HEK293 (cell line): ENCODE measurements around the gene HOXC10.

Source experiments
- BCL11B ChIP-seq: fragments of 450-650 bp; formaldehyde crosslinking; IDR thresholded peaks from 2 replicates; pipeline ENCODE4 v1.5.1; 2016; ENCODE audit warnings: low read depth, missing biosample characterization, missing genetic modification characterization
- REPIN1 ChIP-seq: fragments of 450-650 bp; formaldehyde crosslinking; IDR thresholded peaks from 2 replicates; pipeline ENCODE4 v1.5.1; 2017; ENCODE audit warnings: missing biosample characterization, missing genetic modification characterization, low read depth
- ZBTB20 ChIP-seq: fragments of 450-650 bp; formaldehyde crosslinking; IDR thresholded peaks from 2 replicates; pipeline ENCODE4 v1.5.1; 2016; ENCODE audit warnings: missing biosample characterization, missing genetic modification characterization
- ZBTB48 ChIP-seq: fragments of 450-650 bp; formaldehyde crosslinking; IDR thresholded peaks from 2 replicates; pipeline ENCODE4 v1.5.1; 2016; ENCODE audit warnings: missing biosample characterization, missing genetic modification characterization
- ZEB2 ChIP-seq: fragments of 450-650 bp; formaldehyde crosslinking; IDR thresholded peaks from 2 replicates; pipeline ENCODE4 v1.5.1; 2016; ENCODE audit warnings: missing biosample characterization, missing genetic modification characterization
- ZFP41 ChIP-seq: fragments of 450-650 bp; formaldehyde crosslinking; IDR thresholded peaks from 2 replicates; pipeline ENCODE4 v1.5.1; 2016; ENCODE audit warnings: missing biosample characterization, missing genetic modification characterization, borderline replicate concordance
- ZFP69B ChIP-seq: fragments of 450-650 bp; formaldehyde crosslinking; IDR thresholded peaks from 2 replicates; pipeline ENCODE4 v1.5.1; 2016; ENCODE audit warnings: missing biosample characterization, missing genetic modification characterization
- ZNF146 ChIP-seq: fragments of 450-650 bp; formaldehyde crosslinking; IDR thresholded peaks from 2 replicates; pipeline ENCODE4 v1.5.1; 2016; ENCODE audit warnings: missing biosample characterization, missing genetic modification characterization
- ZNF157 ChIP-seq: fragments of 450-650 bp; formaldehyde crosslinking; IDR thresholded peaks from 2 replicates; pipeline ENCODE4 v1.5.1; 2016; ENCODE audit warnings: missing biosample characterization, missing genetic modification characterization
- ZNF169 ChIP-seq: fragments of 450-650 bp; formaldehyde crosslinking; IDR thresholded peaks from 2 replicates; pipeline ENCODE4 v1.5.1; 2016; ENCODE audit warnings: missing biosample characterization, missing genetic modification characterization
- ZNF202 ChIP-seq: fragments of 450-650 bp; formaldehyde crosslinking; IDR thresholded peaks from 2 replicates; pipeline ENCODE4 v1.5.1; 2016; ENCODE audit warnings: missing biosample characterization, missing genetic modification characterization, borderline replicate concordance
- ZNF221 ChIP-seq: fragments of 450-650 bp; formaldehyde crosslinking; IDR thresholded peaks from 2 replicates; pipeline ENCODE4 v1.5.1; 2017; ENCODE audit warnings: missing biosample characterization, missing genetic modification characterization, borderline replicate concordance
- ZNF239 ChIP-seq: fragments of 450-650 bp; formaldehyde crosslinking; IDR thresholded peaks from 2 replicates; pipeline ENCODE4 v1.5.1; 2016; ENCODE audit warnings: missing biosample characterization, missing genetic modification characterization
- ZNF426 ChIP-seq: fragments of 450-650 bp; formaldehyde crosslinking; IDR thresholded peaks from 2 replicates; pipeline ENCODE4 v1.5.1; 2017; ENCODE audit warnings: missing biosample characterization, missing genetic modification characterization, mild to moderate bottlenecking, inconsistent platforms, moderate library complexity
- ZNF529 ChIP-seq: fragments of 450-650 bp; formaldehyde crosslinking; IDR thresholded peaks from 2 replicates; pipeline ENCODE4 v1.5.1; 2017; ENCODE audit warnings: missing genetic modification characterization, missing biosample characterization; ENCODE audit not compliant: insufficient replicate concordance
- ZNF555 ChIP-seq: fragments of 450-650 bp; formaldehyde crosslinking; conservative IDR thresholded peaks from 2 replicates; pipeline ENCODE4 v1.5.1; 2017; ENCODE audit warnings: missing biosample characterization, mild to moderate bottlenecking, missing genetic modification characterization, inconsistent platforms
- ZNF558 ChIP-seq: fragments of 450-650 bp; formaldehyde crosslinking; IDR thresholded peaks from 2 replicates; pipeline ENCODE4 v1.5.1; 2016; ENCODE audit warnings: missing biosample characterization, missing genetic modification characterization
- ZNF785 ChIP-seq: fragments of 450-650 bp; formaldehyde crosslinking; IDR thresholded peaks from 2 replicates; pipeline ENCODE4 v1.5.1; 2016; ENCODE audit warnings: missing biosample characterization, missing genetic modification characterization
- ZNF843 ChIP-seq: fragments of 450-650 bp; formaldehyde crosslinking; IDR thresholded peaks from 2 replicates; pipeline ENCODE4 v1.5.1; 2016; ENCODE audit warnings: missing biosample characterization, missing genetic modification characterization
- ZSCAN16 ChIP-seq: fragments of 450-650 bp; formaldehyde crosslinking; IDR thresholded peaks from 2 replicates; pipeline ENCODE4 v1.5.1; 2016; ENCODE audit warnings: missing biosample characterization, missing genetic modification characterization
- TF ChIP-seq, protein P1 (sequence below): fragments of 450-650 bp; formaldehyde crosslinking; IDR thresholded peaks from 2 replicates; pipeline ENCODE4 v1.5.1; 2016; ENCODE audit warnings: missing biosample characterization, missing genetic modification characterization, low read depth
- TF ChIP-seq, protein P2 (sequence below): fragments of 450-650 bp; formaldehyde crosslinking; IDR thresholded peaks from 2 replicates; pipeline ENCODE4 v1.5.1; 2016; ENCODE audit warnings: missing biosample characterization, missing genetic modification characterization
- TF ChIP-seq, protein P3 (sequence below): fragments of 450-650 bp; IDR thresholded peaks from 2 replicates; pipeline ENCODE4 v1.5.1; 2018; ENCODE audit warnings: missing biosample characterization, missing genetic modification characterization
- TF ChIP-seq, protein P4 (sequence below): fragments of 450-650 bp; formaldehyde crosslinking; IDR thresholded peaks from 2 replicates; pipeline ENCODE4 v1.5.1; 2016; ENCODE audit warnings: missing biosample characterization, missing genetic modification characterization, borderline replicate concordance
- TF ChIP-seq, protein P5 (sequence below): fragments of 450-650 bp; formaldehyde crosslinking; IDR thresholded peaks from 2 replicates; pipeline ENCODE4 v1.5.1; 2016; ENCODE audit warnings: missing biosample characterization, missing genetic modification characterization, low read depth
- TF ChIP-seq, protein P6 (sequence below): fragments of 450-650 bp; formaldehyde crosslinking; IDR thresholded peaks from 2 replicates; pipeline ENCODE4; 2016; ENCODE audit warnings: missing biosample characterization, missing genetic modification characterization
- TF ChIP-seq, protein P7 (sequence below): fragments of 450-650 bp; formaldehyde crosslinking; IDR thresholded peaks from 2 replicates; pipeline ENCODE4 v1.5.1; 2016; ENCODE audit warnings: missing biosample characterization, missing genetic modification characterization

The HOXC10 gene

DNA sequence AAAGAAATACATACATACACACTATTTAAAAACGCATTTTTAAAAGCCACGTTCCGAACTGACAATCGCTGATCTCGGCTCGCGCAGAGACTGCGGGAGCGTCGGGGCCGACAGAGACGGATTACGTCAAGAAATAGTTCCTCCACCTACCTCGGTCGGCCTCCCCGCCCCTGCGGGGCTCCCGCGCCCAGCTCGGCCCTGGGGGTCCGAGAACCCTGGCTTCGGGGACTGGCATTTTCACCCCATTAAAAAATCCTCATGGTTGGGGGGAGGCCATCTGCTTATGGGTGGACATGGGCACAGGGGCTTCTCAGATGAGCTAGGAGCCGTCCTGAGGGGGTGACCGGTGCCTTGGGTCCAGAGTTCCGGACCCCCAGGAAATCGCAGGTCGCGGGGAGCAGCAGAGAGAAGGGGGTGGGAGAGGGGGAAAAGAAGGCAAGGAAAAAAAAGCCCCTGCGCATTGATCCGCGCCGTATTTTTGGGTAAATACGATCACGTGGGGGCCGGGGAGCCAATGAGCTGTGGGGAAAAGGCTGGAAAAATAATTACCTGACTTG, 14.7 kb downstream of the HOXC10 start (continued):
- TF ChIP-seq, protein P1, sequence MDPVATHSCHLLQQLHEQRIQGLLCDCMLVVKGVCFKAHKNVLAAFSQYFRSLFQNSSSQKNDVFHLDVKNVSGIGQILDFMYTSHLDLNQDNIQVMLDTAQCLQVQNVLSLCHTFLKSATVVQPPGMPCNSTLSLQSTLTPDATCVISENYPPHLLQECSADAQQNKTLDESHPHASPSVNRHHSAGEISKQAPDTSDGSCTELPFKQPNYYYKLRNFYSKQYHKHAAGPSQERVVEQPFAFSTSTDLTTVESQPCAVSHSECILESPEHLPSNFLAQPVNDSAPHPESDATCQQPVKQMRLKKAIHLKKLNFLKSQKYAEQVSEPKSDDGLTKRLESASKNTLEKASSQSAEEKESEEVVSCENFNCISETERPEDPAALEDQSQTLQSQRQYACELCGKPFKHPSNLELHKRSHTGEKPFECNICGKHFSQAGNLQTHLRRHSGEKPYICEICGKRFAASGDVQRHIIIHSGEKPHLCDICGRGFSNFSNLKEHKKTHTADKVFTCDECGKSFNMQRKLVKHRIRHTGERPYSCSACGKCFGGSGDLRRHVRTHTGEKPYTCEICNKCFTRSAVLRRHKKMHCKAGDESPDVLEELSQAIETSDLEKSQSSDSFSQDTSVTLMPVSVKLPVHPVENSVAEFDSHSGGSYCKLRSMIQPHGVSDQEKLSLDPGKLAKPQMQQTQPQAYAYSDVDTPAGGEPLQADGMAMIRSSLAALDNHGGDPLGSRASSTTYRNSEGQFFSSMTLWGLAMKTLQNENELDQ, result no peak
- no peak for TF ChIP-seq ZNF555 (tag by site-specific recombination)
- TF ChIP-seq ZNF146 (tag by site-specific recombination), result peak; percentile 41
- no peak for TF ChIP-seq ZNF169
- TF ChIP-seq ZNF843 (tag by site-specific recombination), result no peak
- no peak for TF ChIP-seq ZNF529
- TF ChIP-seq, protein P2, sequence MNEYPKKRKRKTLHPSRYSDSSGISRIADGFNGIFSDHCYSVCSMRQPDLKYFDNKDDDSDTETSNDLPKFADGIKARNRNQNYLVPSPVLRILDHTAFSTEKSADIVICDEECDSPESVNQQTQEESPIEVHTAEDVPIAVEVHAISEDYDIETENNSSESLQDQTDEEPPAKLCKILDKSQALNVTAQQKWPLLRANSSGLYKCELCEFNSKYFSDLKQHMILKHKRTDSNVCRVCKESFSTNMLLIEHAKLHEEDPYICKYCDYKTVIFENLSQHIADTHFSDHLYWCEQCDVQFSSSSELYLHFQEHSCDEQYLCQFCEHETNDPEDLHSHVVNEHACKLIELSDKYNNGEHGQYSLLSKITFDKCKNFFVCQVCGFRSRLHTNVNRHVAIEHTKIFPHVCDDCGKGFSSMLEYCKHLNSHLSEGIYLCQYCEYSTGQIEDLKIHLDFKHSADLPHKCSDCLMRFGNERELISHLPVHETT, result peak; percentile 62; the same call in 1 of the 2 replicates
- TF ChIP-seq ZBTB20 (tag by site-specific recombination), result peak; percentile 85
- TF ChIP-seq ZNF157 (tag by site-specific recombination), result no peak
- TF ChIP-seq ZNF221 (tag by site-specific recombination), result no peak
- TF ChIP-seq ZFP69B (tag by site-specific recombination), result 0 out of 2 replicates have a peak, but pooled peaks have one; percentile 14
- TF ChIP-seq, protein P3, sequence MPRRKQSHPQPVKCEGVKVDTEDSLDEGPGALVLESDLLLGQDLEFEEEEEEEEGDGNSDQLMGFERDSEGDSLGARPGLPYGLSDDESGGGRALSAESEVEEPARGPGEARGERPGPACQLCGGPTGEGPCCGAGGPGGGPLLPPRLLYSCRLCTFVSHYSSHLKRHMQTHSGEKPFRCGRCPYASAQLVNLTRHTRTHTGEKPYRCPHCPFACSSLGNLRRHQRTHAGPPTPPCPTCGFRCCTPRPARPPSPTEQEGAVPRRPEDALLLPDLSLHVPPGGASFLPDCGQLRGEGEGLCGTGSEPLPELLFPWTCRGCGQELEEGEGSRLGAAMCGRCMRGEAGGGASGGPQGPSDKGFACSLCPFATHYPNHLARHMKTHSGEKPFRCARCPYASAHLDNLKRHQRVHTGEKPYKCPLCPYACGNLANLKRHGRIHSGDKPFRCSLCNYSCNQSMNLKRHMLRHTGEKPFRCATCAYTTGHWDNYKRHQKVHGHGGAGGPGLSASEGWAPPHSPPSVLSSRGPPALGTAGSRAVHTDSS (tag by site-specific recombination), result 0 out of 2 replicates have a peak, but pooled peaks have one; percentile 22
- TF ChIP-seq ZSCAN16 (tag by site-specific recombination), result no peak
- TF ChIP-seq ZNF785 (tag by site-specific recombination), result no peak
- peak; percentile 97 for TF ChIP-seq BCL11B (tag by site-specific recombination)
- no peak for TF ChIP-seq ZNF558
- TF ChIP-seq, protein P4, sequence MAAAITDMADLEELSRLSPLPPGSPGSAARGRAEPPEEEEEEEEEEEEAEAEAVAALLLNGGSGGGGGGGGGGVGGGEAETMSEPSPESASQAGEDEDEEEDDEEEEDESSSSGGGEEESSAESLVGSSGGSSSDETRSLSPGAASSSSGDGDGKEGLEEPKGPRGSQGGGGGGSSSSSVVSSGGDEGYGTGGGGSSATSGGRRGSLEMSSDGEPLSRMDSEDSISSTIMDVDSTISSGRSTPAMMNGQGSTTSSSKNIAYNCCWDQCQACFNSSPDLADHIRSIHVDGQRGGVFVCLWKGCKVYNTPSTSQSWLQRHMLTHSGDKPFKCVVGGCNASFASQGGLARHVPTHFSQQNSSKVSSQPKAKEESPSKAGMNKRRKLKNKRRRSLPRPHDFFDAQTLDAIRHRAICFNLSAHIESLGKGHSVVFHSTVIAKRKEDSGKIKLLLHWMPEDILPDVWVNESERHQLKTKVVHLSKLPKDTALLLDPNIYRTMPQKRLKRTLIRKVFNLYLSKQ (tag by site-specific recombination), result no peak
- TF ChIP-seq, protein P5, sequence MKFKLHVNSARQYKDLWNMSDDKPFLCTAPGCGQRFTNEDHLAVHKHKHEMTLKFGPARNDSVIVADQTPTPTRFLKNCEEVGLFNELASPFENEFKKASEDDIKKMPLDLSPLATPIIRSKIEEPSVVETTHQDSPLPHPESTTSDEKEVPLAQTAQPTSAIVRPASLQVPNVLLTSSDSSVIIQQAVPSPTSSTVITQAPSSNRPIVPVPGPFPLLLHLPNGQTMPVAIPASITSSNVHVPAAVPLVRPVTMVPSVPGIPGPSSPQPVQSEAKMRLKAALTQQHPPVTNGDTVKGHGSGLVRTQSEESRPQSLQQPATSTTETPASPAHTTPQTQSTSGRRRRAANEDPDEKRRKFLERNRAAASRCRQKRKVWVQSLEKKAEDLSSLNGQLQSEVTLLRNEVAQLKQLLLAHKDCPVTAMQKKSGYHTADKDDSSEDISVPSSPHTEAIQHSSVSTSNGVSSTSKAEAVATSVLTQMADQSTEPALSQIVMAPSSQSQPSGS (tag by site-specific recombination), result peak; percentile 84
- no peak for TF ChIP-seq REPIN1 (tag by site-specific recombination)
- TF ChIP-seq, protein P6, sequence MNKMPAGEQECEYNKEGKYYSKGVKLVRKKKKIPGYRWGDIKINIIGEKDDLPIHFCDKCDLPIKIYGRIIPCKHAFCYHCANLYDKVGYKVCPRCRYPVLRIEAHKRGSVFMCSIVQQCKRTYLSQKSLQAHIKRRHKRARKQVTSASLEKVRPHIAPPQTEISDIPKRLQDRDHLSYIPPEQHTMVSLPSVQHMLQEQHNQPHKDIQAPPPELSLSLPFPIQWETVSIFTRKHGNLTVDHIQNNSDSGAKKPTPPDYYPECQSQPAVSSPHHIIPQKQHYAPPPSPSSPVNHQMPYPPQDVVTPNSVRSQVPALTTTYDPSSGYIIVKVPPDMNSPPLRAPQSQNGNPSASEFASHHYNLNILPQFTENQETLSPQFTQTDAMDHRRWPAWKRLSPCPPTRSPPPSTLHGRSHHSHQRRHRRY (tag by site-specific recombination), result no peak
- TF ChIP-seq ZFP41 (tag by site-specific recombination), result no peak
- peak; percentile 43; the same call in 1 of the 2 replicates for TF ChIP-seq ZBTB48 (tag by site-specific recombination)
- TF ChIP-seq, protein P7, sequence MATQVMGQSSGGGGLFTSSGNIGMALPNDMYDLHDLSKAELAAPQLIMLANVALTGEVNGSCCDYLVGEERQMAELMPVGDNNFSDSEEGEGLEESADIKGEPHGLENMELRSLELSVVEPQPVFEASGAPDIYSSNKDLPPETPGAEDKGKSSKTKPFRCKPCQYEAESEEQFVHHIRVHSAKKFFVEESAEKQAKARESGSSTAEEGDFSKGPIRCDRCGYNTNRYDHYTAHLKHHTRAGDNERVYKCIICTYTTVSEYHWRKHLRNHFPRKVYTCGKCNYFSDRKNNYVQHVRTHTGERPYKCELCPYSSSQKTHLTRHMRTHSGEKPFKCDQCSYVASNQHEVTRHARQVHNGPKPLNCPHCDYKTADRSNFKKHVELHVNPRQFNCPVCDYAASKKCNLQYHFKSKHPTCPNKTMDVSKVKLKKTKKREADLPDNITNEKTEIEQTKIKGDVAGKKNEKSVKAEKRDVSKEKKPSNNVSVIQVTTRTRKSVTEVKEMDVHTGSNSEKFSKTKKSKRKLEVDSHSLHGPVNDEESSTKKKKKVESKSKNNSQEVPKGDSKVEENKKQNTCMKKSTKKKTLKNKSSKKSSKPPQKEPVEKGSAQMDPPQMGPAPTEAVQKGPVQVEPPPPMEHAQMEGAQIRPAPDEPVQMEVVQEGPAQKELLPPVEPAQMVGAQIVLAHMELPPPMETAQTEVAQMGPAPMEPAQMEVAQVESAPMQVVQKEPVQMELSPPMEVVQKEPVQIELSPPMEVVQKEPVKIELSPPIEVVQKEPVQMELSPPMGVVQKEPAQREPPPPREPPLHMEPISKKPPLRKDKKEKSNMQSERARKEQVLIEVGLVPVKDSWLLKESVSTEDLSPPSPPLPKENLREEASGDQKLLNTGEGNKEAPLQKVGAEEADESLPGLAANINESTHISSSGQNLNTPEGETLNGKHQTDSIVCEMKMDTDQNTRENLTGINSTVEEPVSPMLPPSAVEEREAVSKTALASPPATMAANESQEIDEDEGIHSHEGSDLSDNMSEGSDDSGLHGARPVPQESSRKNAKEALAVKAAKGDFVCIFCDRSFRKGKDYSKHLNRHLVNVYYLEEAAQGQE (tag by site-specific recombination), result no peak; the same call in 1 of the 2 replicates
- peak; percentile 71 for TF ChIP-seq ZEB2 (tag by site-specific recombination)
- TF ChIP-seq ZNF239 (tag by site-specific recombination), result no peak
- no peak for TF ChIP-seq ZNF202 (tag by site-specific recombination)
- no peak for TF ChIP-seq ZNF426 (tag by site-specific recombination)
